Testis (tissue), 3 donors: Measurements from ENCODE around the gene AP5B1. TPM values are rescaled to one million over a fixed set of nuclear protein-coding genes. Genes with fewer than 3 reads are reported as not detected.

Source experiments
- DNase-seq: peaks from one replicate; pipeline ENCODE4 v3.0.0-alpha.2; 2019
- H3K27ac ChIP-seq, 2 donors: fragments of 200-600 bp; sonication (generic); one replicate each; pipeline ENCODE4 v1.5.1; 2019
- H3K27me3 ChIP-seq: fragments of 200-600 bp; sonication (generic); one replicate; pipeline ENCODE4 v1.5.1; 2019
- H3K36me3 ChIP-seq: fragments of 200-600 bp; sonication (generic); one replicate; pipeline ENCODE4 v1.5.1; 2017; ENCODE audit warnings: low read depth; ENCODE audit errors: missing control alignments
- H3K4me1 ChIP-seq: fragments of 200-600 bp; sonication (generic); one replicate; pipeline ENCODE4 v1.5.1; 2019
- H3K4me3 ChIP-seq, 2 donors: fragments of 200-600 bp; sonication (generic); one replicate each; pipeline ENCODE4 v1.5.1; 2017 to 2019
- H3K9me3 ChIP-seq: fragments of 200-600 bp; sonication (generic); one replicate; pipeline ENCODE4 v1.5.1; 2017
- CTCF ChIP-seq, 3 experiments: fragments of 450-650 bp in 2 of 3; fragments of 200-600 bp in 1 of 3; sonication (generic) in 1 of 3; IDR thresholded peaks; one replicate each; pipeline ENCODE4 v1.5.1; 2016 to 2019; ENCODE audit warnings: antibody characterized with exemption in 3 of 3, mild to moderate bottlenecking in 2 of 3, moderate library complexity in 1 of 3
- POLR2A ChIP-seq: fragments of 450-650 bp; IDR thresholded peaks from one replicate; pipeline ENCODE4 v1.6.1; 2017; ENCODE audit warnings: antibody characterized with exemption, mild to moderate bottlenecking, moderate library complexity
- WGBS, 2 donors: methylation state at CpG; one replicate each; pipeline ENCODE4 v1.1.5; 2018; 5-methylcytosine and 5-hydroxymethylcytosine counted together
- intact Hi-C: fragments of 100-400 bp; cut with DNase I; formaldehyde crosslinking; loops from one replicate; pipeline ENCODE4 v1.15.1; 2023; ENCODE audit warnings: low total_unique reads
- polyA plus RNA-seq: library from polyadenylated mRNA; stranded (reverse); fragments of 350-450 nt; fragmentation: Illumina TruSeq; extraction: RNeasy Lipid Tissue Mini Kit (QIAGEN cat#74804); gene quantifications from one replicate; pipeline ENCODE4 v1.2.3, GENCODE V29; 2014; ENCODE audit warnings: low read depth, low replicate concordance; ENCODE audit not compliant: insufficient read depth
- total RNA-seq, 2 donors: library from RNA; depleted of rRNA; stranded (reverse); fragments of >200 nt; gene quantifications; one replicate each; pipeline ENCODE4 v1.2.3, GENCODE V29; 2016

Gene AP5B1
- total and polyA plus RNA-seq, 3 donors from 2014 or later = 4.5 to 14.8 (median 13.5) TPM

DNA sequence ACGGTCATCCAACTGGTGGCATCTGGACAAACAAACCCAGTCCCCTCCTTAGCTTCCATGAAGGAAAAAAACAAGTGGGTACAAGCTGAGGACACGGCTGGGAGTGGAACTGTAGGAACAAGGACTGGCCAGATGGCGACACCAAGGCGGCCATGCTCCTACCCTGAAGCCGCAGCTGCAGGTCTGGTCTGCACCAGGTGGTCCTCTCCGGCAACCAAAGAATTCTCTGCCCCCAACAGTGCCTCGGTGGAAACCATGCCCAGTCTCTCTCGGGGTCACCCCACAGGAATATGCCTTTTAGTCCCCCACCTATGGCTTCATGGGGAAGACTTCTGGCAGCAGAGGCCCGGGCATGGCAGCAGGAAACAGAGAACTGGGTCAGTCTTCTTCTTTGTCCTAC, 28.7 kb upstream of the AP5B1 start:
- DNase-seq = no peak
- H3K36me3 ChIP-seq = no peaks in the 10 kb centered on the region
- H3K27me3 ChIP-seq = no peaks in the 10 kb centered on the region
- H3K4me3 ChIP-seq = no peak overlapping the region
- TF ChIP-seq CTCF (IDR thresholded peaks at IDR 0.05) (no peak), POLR2A (no peak)
- WGBS, 2 donors = 82 to 84% methylated on average over 9 of the region's 9 CpGs
- intact Hi-C loops = no loop called here
- H3K9me3 ChIP-seq = no peaks in the 10 kb centered on the region
- no peak overlapping the region for H3K27ac ChIP-seq
- no peaks in the 10 kb centered on the region for H3K4me1 ChIP-seq

GRCh38 chr11:65808744-65809341, 28.1 kb upstream of the AP5B1 start:
- intact Hi-C loops = no loop called here
- DNase-seq = no peak
- Histone ChIP-seq H3K36me3 (no peaks in the 10 kb centered on the region), H3K4me3 (no peak overlapping the region), H3K27me3 (no peaks in the 10 kb centered on the region), H3K9me3 (no peaks in the 10 kb centered on the region), H3K27ac (no peak overlapping the region), H3K4me1 (no peaks in the 10 kb centered on the region)
- TF ChIP-seq CTCF (IDR thresholded peaks at IDR 0.05) (no peak), POLR2A (no peak)
- 80 to 83% methylated on average over 19 to 20 of the region's 20 CpGs for WGBS, 2 donors

- no peak for DNase-seq
- Histone ChIP-seq H3K4me1 (no peaks in the 10 kb centered on the region), H3K36me3 (no peaks in the 10 kb centered on the region), H3K27ac (no peak overlapping the region), H3K4me3 (no peak overlapping the region), H3K27me3 (no peaks in the 10 kb centered on the region), H3K9me3 (no peaks in the 10 kb centered on the region)
- TF ChIP-seq POLR2A (no peak), CTCF (IDR thresholded peaks at IDR 0.05) (no peak)
- WGBS, 2 donors = 77 to 78% methylated on average over 6 of the region's 6 CpGs
- intact Hi-C loops = no loop called here
These were observed 26.2 kb upstream of the AP5B1 start for GRCh38 chr11:65806979-65807378.

DNA sequence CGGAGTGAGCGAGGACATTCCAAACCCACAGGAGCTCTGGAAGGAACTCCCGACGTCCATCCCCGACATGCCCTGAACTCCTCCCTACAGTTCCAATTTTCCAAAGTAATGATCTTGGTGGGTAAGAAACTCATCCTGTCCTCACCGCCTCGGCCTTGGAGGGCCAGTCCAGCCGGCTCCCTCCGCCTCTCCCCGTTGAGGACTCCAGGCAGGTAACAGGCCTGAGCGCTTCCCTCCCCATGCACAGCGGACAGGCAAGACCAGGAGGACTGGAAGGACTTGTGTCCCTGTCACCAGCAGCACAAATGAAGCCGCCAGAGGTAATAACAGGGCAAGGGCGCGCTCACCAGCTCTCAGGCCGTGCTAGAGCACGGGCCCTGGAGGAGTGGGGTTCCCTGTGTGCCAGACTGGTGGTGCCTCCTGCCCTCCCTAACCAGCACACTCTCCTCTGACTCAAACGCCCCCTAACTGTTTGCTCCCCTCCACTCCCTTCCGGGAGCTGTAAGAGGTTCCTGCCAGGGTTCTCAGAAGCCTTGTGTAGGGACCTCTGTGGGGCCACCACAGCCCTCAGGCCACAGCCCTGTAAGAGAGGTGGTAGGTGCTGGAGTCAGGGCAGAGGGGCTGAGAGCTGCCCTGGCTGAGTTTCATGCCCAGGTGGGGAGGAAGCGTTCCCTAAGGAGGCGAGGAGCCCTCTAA, 23.2 kb upstream of the AP5B1 start:
- Histone ChIP-seq H3K9me3 (no peaks in the 10 kb centered on the region), H3K36me3 (no peaks in the 10 kb centered on the region), H3K4me1 (no peaks in the 10 kb centered on the region), H3K27me3 (no peaks in the 10 kb centered on the region), H3K4me3 (no peak overlapping the region), H3K27ac (no peak overlapping the region)
- WGBS, 2 donors = 65% methylated on average over 21 of the region's 21 CpGs
- DNase-seq = no peak
- TF ChIP-seq CTCF (IDR thresholded peaks at IDR 0.05) (no peak), POLR2A (no peak)
- intact Hi-C loops = no loop called here

DNA sequence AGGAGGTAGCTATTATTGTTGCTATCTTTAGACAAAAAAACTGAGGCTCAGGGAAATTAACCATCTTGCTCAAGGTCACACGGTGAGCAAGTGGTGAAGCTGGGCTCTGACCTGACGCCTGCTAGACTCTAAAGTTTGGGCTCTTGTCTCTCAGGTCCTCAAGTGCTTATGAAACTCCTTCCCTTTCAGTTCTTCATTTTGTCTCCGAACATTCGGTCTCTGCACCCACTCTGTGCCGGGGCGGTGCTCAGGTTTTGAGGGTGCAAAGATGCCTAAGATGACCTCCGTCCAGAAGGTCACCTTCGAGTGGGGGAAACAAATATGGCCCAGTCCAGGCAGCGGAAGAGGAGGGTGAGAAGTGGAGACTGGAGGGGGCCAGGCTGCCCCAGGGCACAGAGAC, 22.1 kb upstream of the AP5B1 start:
- H3K4me3 ChIP-seq = no peak overlapping the region
- no peak for TF ChIP-seq POLR2A
- no peak for TF ChIP-seq CTCF (IDR thresholded peaks at IDR 0.05)
- no peaks in the 10 kb centered on the region for H3K36me3 ChIP-seq
- DNase-seq = no peak
- H3K27me3 ChIP-seq = no peaks in the 10 kb centered on the region
- no peak overlapping the region for H3K27ac ChIP-seq
- 67 to 85% methylated on average over 9 of the region's 9 CpGs for WGBS, 2 donors
- H3K4me1 ChIP-seq = no peaks in the 10 kb centered on the region
- intact Hi-C loops = no loop called here
- H3K9me3 ChIP-seq = no peaks in the 10 kb centered on the region
